ENCODE data around the gene RABGAP1L.

The RABGAP1L gene

GRCh38 chr1:174734270-174734669 is 575.0 kb downstream of the RABGAP1L start:
- no peaks in the 10 kb centered on the region for H3K36me3 ChIP-seq (ENCODE audit: control insufficient read depth, low read depth, low read length)
- no peaks in the 10 kb centered on the region for H3K9me3 ChIP-seq (ENCODE audit: control insufficient read depth, low read depth, low read length)
- H3K4me3 ChIP-seq (ENCODE audit: low read length), result no peak overlapping the region
- H3K9ac ChIP-seq (ENCODE audit: low read length), result no peak overlapping the region
- no peak overlapping the region for H3K27ac ChIP-seq (ENCODE audit: low read length)
- no peaks in the 10 kb centered on the region for H3K4me1 ChIP-seq (ENCODE audit: control insufficient read depth, low read depth, low read length)
- H3K27me3 ChIP-seq (ENCODE audit: control insufficient read depth, insufficient read depth, low read length), result no peaks in the 10 kb centered on the region

GRCh38 chr1:174736831-174737230 is 577.5 kb downstream of the RABGAP1L start:
- Histone ChIP-seq H3K9ac (ENCODE audit: low read length) (no peak overlapping the region), H3K4me3 (ENCODE audit: low read length) (no peak overlapping the region), H3K27ac (ENCODE audit: low read length) (no peak overlapping the region), H3K4me1 (ENCODE audit: control insufficient read depth, low read depth, low read length) (no peaks in the 10 kb centered on the region), H3K27me3 (ENCODE audit: control insufficient read depth, insufficient read depth, low read length) (no peaks in the 10 kb centered on the region), H3K9me3 (ENCODE audit: control insufficient read depth, low read depth, low read length) (no peaks in the 10 kb centered on the region), H3K36me3 (ENCODE audit: control insufficient read depth, low read depth, low read length) (no peaks in the 10 kb centered on the region)

GRCh38 chr1:174740249-174740968 is 581.1 kb downstream of the RABGAP1L start:
- no peaks in the 10 kb centered on the region for H3K9me3 ChIP-seq (ENCODE audit: control insufficient read depth, low read depth, low read length)
- no peaks in the 10 kb centered on the region for H3K36me3 ChIP-seq (ENCODE audit: control insufficient read depth, low read depth, low read length)
- no peak overlapping the region for H3K4me3 ChIP-seq (ENCODE audit: low read length)
- H3K27me3 ChIP-seq (ENCODE audit: control insufficient read depth, insufficient read depth, low read length), result no peaks in the 10 kb centered on the region
- H3K9ac ChIP-seq (ENCODE audit: low read length), result no peak overlapping the region
- no peak overlapping the region for H3K27ac ChIP-seq (ENCODE audit: low read length)
- H3K4me1 ChIP-seq (ENCODE audit: control insufficient read depth, low read depth, low read length), result no peaks in the 10 kb centered on the region

- H3K4me1 ChIP-seq (ENCODE audit: control insufficient read depth, low read depth, low read length), result no peaks in the 10 kb centered on the region
- no peak overlapping the region for H3K4me3 ChIP-seq (ENCODE audit: low read length)
- H3K27ac ChIP-seq (ENCODE audit: low read length), result no peak overlapping the region
- H3K27me3 ChIP-seq (ENCODE audit: control insufficient read depth, insufficient read depth, low read length), result no peaks in the 10 kb centered on the region
- no peaks in the 10 kb centered on the region for H3K9me3 ChIP-seq (ENCODE audit: control insufficient read depth, low read depth, low read length)
- no peaks in the 10 kb centered on the region for H3K36me3 ChIP-seq (ENCODE audit: control insufficient read depth, low read depth, low read length)
- no peak overlapping the region for H3K9ac ChIP-seq (ENCODE audit: low read length)
These were observed 583.7 kb downstream of the RABGAP1L start for GRCh38 chr1:174742805-174743653.

GRCh38 chr1:174743654-174744561 is 584.6 kb downstream of the RABGAP1L start:
- Histone ChIP-seq H3K9me3 (ENCODE audit: control insufficient read depth, low read depth, low read length) (no peaks in the 10 kb centered on the region), H3K9ac (ENCODE audit: low read length) (no peak overlapping the region), H3K27ac (ENCODE audit: low read length) (no peak overlapping the region), H3K27me3 (ENCODE audit: control insufficient read depth, insufficient read depth, low read length) (no peaks in the 10 kb centered on the region), H3K4me3 (ENCODE audit: low read length) (no peak overlapping the region), H3K36me3 (ENCODE audit: control insufficient read depth, low read depth, low read length) (no peaks in the 10 kb centered on the region), H3K4me1 (ENCODE audit: control insufficient read depth, low read depth, low read length) (no peaks in the 10 kb centered on the region)

- Histone ChIP-seq H3K27me3 (ENCODE audit: control insufficient read depth, insufficient read depth, low read length) (no peaks in the 10 kb centered on the region), H3K9me3 (ENCODE audit: control insufficient read depth, low read depth, low read length) (no peaks in the 10 kb centered on the region), H3K27ac (ENCODE audit: low read length) (no peak overlapping the region), H3K4me3 (ENCODE audit: low read length) (no peak overlapping the region), H3K36me3 (ENCODE audit: control insufficient read depth, low read depth, low read length) (no peaks in the 10 kb centered on the region), H3K9ac (ENCODE audit: low read length) (no peak overlapping the region), H3K4me1 (ENCODE audit: control insufficient read depth, low read depth, low read length) (no peaks in the 10 kb centered on the region)
These were observed 585.6 kb downstream of the RABGAP1L start for GRCh38 chr1:174744886-174745285.

- Histone ChIP-seq H3K27me3 (ENCODE audit: control insufficient read depth, insufficient read depth, low read length) (no peaks in the 10 kb centered on the region), H3K9ac (ENCODE audit: low read length) (no peak overlapping the region), H3K27ac (ENCODE audit: low read length) (no peak overlapping the region), H3K36me3 (ENCODE audit: control insufficient read depth, low read depth, low read length) (no peaks in the 10 kb centered on the region), H3K4me3 (ENCODE audit: low read length) (no peak overlapping the region), H3K4me1 (ENCODE audit: control insufficient read depth, low read depth, low read length) (no peaks in the 10 kb centered on the region), H3K9me3 (ENCODE audit: control insufficient read depth, low read depth, low read length) (no peaks in the 10 kb centered on the region)
These were observed 586.9 kb downstream of the RABGAP1L start for GRCh38 chr1:174746024-174746808.

- no peaks in the 10 kb centered on the region for H3K4me1 ChIP-seq (ENCODE audit: control insufficient read depth, low read depth, low read length)
- no peak overlapping the region for H3K9ac ChIP-seq (ENCODE audit: low read length)
- H3K27ac ChIP-seq (ENCODE audit: low read length), result no peak overlapping the region
- no peaks in the 10 kb centered on the region for H3K27me3 ChIP-seq (ENCODE audit: control insufficient read depth, insufficient read depth, low read length)
- no peak overlapping the region for H3K4me3 ChIP-seq (ENCODE audit: low read length)
- H3K36me3 ChIP-seq (ENCODE audit: control insufficient read depth, low read depth, low read length), result no peaks in the 10 kb centered on the region
- no peaks in the 10 kb centered on the region for H3K9me3 ChIP-seq (ENCODE audit: control insufficient read depth, low read depth, low read length)
These were observed 588.3 kb downstream of the RABGAP1L start for GRCh38 chr1:174747613-174748012.

GRCh38 chr1:174748586-174748985 is 589.3 kb downstream of the RABGAP1L start:
- H3K36me3 ChIP-seq (ENCODE audit: control insufficient read depth, low read depth, low read length), result no peaks in the 10 kb centered on the region
- H3K27ac ChIP-seq (ENCODE audit: low read length), result no peak overlapping the region

GRCh38 chr1:174753131-174753530 is 593.8 kb downstream of the RABGAP1L start:
- Histone ChIP-seq H3K27ac (ENCODE audit: low read length) (no peak overlapping the region), H3K9me3 (ENCODE audit: control insufficient read depth, low read depth, low read length) (no peaks in the 10 kb centered on the region), H3K36me3 (ENCODE audit: control insufficient read depth, low read depth, low read length) (no peaks in the 10 kb centered on the region), H3K4me1 (ENCODE audit: control insufficient read depth, low read depth, low read length) (no peaks in the 10 kb centered on the region), H3K4me3 (ENCODE audit: low read length) (no peak overlapping the region), H3K9ac (ENCODE audit: low read length) (no peak overlapping the region), H3K27me3 (ENCODE audit: control insufficient read depth, insufficient read depth, low read length) (no peaks in the 10 kb centered on the region)

More at GRCh38 chr1:174748586-174748985, 589.3 kb downstream of the RABGAP1L start:
- Histone ChIP-seq H3K4me1 (ENCODE audit: control insufficient read depth, low read depth, low read length) (no peaks in the 10 kb centered on the region), H3K9ac (ENCODE audit: low read length) (no peak overlapping the region), H3K4me3 (ENCODE audit: low read length) (no peak overlapping the region), H3K9me3 (ENCODE audit: control insufficient read depth, low read depth, low read length) (no peaks in the 10 kb centered on the region), H3K27me3 (ENCODE audit: control insufficient read depth, insufficient read depth, low read length) (no peaks in the 10 kb centered on the region)

Data from iPS-18a (cell line).